Panc1 (cell line): ENCODE results near the gene TSC22D1. TPM values are rescaled to one million over a fixed set of nuclear protein-coding genes. Genes with fewer than 3 reads are reported as not detected.

Source experiments
- ATAC-seq: fragments of 200-7000 bp; cut with Tn5 transposase; 2 replicates; pipeline ENCODE4 v1.9.1; 2020; ENCODE audit warnings: mild to moderate bottlenecking, moderate library complexity
- BruUV-seq: library from RNA; stranded (reverse); fragments of 400-500 nt; replicated peaks from 2 replicates; lab custom pipeline; 2021; lab: Mats Ljungman, UMichigan
- CTCF ChIA-PET: fragments of 300-600 bp; sonication (Branson Sonifier 250); formaldehyde crosslinking; loops from one replicate; lab custom pipeline; 2022; ENCODE audit warnings: antibody characterized with exemption; lab: Charles Lee
- POLR2A ChIA-PET: fragments of 300-600 bp; sonication (Branson Sonifier 250); formaldehyde crosslinking; loops from one replicate; lab custom pipeline; 2022; ENCODE audit warnings: antibody characterized with exemption; lab: Charles Lee
- DNase-seq: peaks from one replicate; pipeline ENCODE4 v3.0.0-alpha.2; 2010; ENCODE audit warnings: low read depth, low spot score
- H3K27ac ChIP-seq: 2 replicates; pipeline ENCODE4 v1.5.1; 2011; ENCODE audit warnings: mild to moderate bottlenecking, low read length, inconsistent platforms
- H3K27me3 ChIP-seq: fragments of 200-500 bp; sonication (Bioruptor generic); 2 replicates; pipeline ENCODE4 v1.6.0; 2014; ENCODE audit warnings: low read length, inconsistent platforms; ENCODE audit not compliant: control insufficient read depth, insufficient read depth
- H3K36me3 ChIP-seq: fragments of 200-500 bp; sonication (Bioruptor generic); 2 replicates; pipeline ENCODE4 v1.5.1; 2014; ENCODE audit warnings: inconsistent platforms, mild to moderate bottlenecking, low read length, moderate library complexity; ENCODE audit not compliant: control insufficient read depth, insufficient read depth
- H3K4me1 ChIP-seq: 2 replicates; pipeline ENCODE4 v1.5.1; 2011; ENCODE audit warnings: inconsistent platforms, mild to moderate bottlenecking, low read length, moderate library complexity; ENCODE audit not compliant: control insufficient read depth, insufficient read depth
- H3K4me3 ChIP-seq, 2 experiments: 2 replicates each; pipeline ENCODE4 v1.5.1; 2011 to 2012; ENCODE audit warnings: low read depth in 2 of 2, low read length in 2 of 2, mild to moderate bottlenecking in 2 of 2, inconsistent platforms in 1 of 2, moderate library complexity in 1 of 2
- H3K9me3 ChIP-seq: fragments of 200-500 bp; sonication (Bioruptor generic); 2 replicates; pipeline ENCODE4 v1.5.1; 2014; ENCODE audit warnings: low read depth, mild to moderate bottlenecking, inconsistent platforms, low read length, moderate library complexity; ENCODE audit not compliant: control insufficient read depth, insufficient read depth
- CTCF ChIP-seq: fragments of 450-650 bp; IDR thresholded peaks from 2 replicates; pipeline ENCODE4 v1.5.1; 2017; ENCODE audit warnings: mild to moderate bottlenecking
- POLR2AphosphoS5 ChIP-seq: IDR thresholded peaks from 2 replicates; pipeline ENCODE4 v1.6.1; 2012; ENCODE audit warnings: mild to moderate bottlenecking, low read depth, low read length, moderate library complexity
- REST ChIP-seq, 2 experiments: IDR thresholded peaks; 2 replicates each; pipeline ENCODE4 v1.6.1; 2011 to 2012; ENCODE audit warnings: low read depth in 2 of 2, control low read depth in 1 of 2, low read length in 1 of 2, mild to moderate bottlenecking in 1 of 2, moderate library complexity in 1 of 2; ENCODE audit not compliant: insufficient read depth in 1 of 2
- SIN3A ChIP-seq: IDR thresholded peaks from 2 replicates; pipeline ENCODE4 v1.6.1; 2012; ENCODE audit warnings: low read depth, mild to moderate bottlenecking, low read length, moderate library complexity, borderline replicate concordance; ENCODE audit not compliant: insufficient read depth
- in situ Hi-C: cut with HindIII; loops from 2 replicates; pipeline ENCODE4 v1.10.0; 2016; ENCODE audit warnings: low sequenced_read_pairs, low pct_unique_long_range_greater_than_20kb
- intact Hi-C: fragments of 100-400 bp; cut with micrococcal nuclease; formaldehyde crosslinking; loops from one replicate; pipeline ENCODE4 v1.10.0; 2022; ENCODE audit not compliant: unreplicated experiment
- total RNA-seq: library from RNA; stranded (reverse); gene quantifications from one replicate; pipeline ENCODE4 v1.2.1, GENCODE V29; 2021; ENCODE audit not compliant: unreplicated experiment

Gene TSC22D1
- total RNA-seq, 1 experiment from 2014 or later = 31.8 TPM

GRCh38 chr13:44578067-44578400 lies 1.9 kb upstream of the TSC22D1 start:
- no peaks in the 10 kb centered on the region for H3K36me3 ChIP-seq
- no peaks in the 10 kb centered on the region for H3K9me3 ChIP-seq
- H3K4me3 ChIP-seq = peak overlapping the region; percentile 68 to 70
- ATAC-seq (no peak; the same call in none of the 2 replicates), DNase-seq (no peak)
- no TSS peak for BruUV-seq
- ChIA-PET CTCF (no interaction called here), POLR2A (no interaction called here)
- intact Hi-C loops (no loop called here), in situ Hi-C loops (no loop called here)
- TF ChIP-seq REST (IDR thresholded peaks at IDR 0.05; ENCODE audit: insufficient read depth in 1 of 2, low read depth in 2 of 2, low read length in 1 of 2) = no peak
- TF ChIP-seq SIN3A = no peak
- TF ChIP-seq POLR2AphosphoS5 = no peak
- peaks cover 24% of the 10 kb centered on the region for H3K4me1 ChIP-seq
- H3K27me3 ChIP-seq = no peaks in the 10 kb centered on the region
- peak overlapping the region; percentile 90 for H3K27ac ChIP-seq

GRCh38 chr13:44577236-44578066 lies 1.3 kb upstream of the TSC22D1 start:
- ATAC-seq (peak; percentile 91), DNase-seq (peak; percentile 64)
- intact Hi-C loops (no loop called here), in situ Hi-C loops (no loop called here)
- no TSS peak for BruUV-seq
- H3K9me3 ChIP-seq = no peaks in the 10 kb centered on the region
- H3K4me3 ChIP-seq = peak overlapping the region; percentile 68 to 70
- H3K4me1 ChIP-seq = peaks cover 24% of the 10 kb centered on the region
- ChIA-PET CTCF (no interaction called here), POLR2A (no interaction called here)
- H3K27ac ChIP-seq = peak overlapping the region; percentile 90
- no peak; the same call in 1 of the 2 replicates for TF ChIP-seq SIN3A
- TF ChIP-seq CTCF = no peak
- no peak for TF ChIP-seq REST (IDR thresholded peaks at IDR 0.05; ENCODE audit: insufficient read depth in 1 of 2, low read depth in 2 of 2, low read length in 1 of 2)
- TF ChIP-seq POLR2AphosphoS5 = peak; percentile 48; the same call in 1 of the 2 replicates
- H3K36me3 ChIP-seq = no peaks in the 10 kb centered on the region
- no peaks in the 10 kb centered on the region for H3K27me3 ChIP-seq
